ENCODE results near the gene PRKAA1.

GRCh38 chr5:40846371-40846770 lies 48.2 kb upstream of the PRKAA1 start:
- TF ChIP-seq CTCF (IDR thresholded peaks at IDR 0.05; ENCODE audit: insufficient read depth, low read length) (no peak), REST (IDR thresholded peaks at IDR 0.05; ENCODE audit: insufficient replicate concordance, low read depth) (no peak)
